ENCODE results near the gene GTF2H1.

GRCh38 chr11:18374956-18375355 is 52.6 kb downstream of the GTF2H1 start:
- TF ChIP-seq REST (IDR thresholded peaks at IDR 0.05; ENCODE audit: borderline replicate concordance) (no peak), REST (CRISPR knock-in tag; IDR thresholded peaks at IDR 0.05; ENCODE audit: low read depth) (no peak), BCL6 (CRISPR knock-in tag; IDR thresholded peaks at IDR 0.05) (no peak), ZBTB33 (CRISPR knock-in tag; IDR thresholded peaks at IDR 0.05) (no peak), BRCA1 (IDR thresholded peaks at IDR 0.05) (no peak), BRCA1 (CRISPR knock-in tag; IDR thresholded peaks at IDR 0.05) (no peak), ZNF644 (tag; IDR thresholded peaks at IDR 0.05; ENCODE audit: low read depth) (no peak), EZH2 (IDR thresholded peaks at IDR 0.05; ENCODE audit: borderline replicate concordance, low read depth, low read length) (no peak), POLR2A (conservative IDR thresholded peaks at IDR 0.05) (no peak), ZNF408 (CRISPR knock-in tag; IDR thresholded peaks at IDR 0.05; ENCODE audit: low read depth) (no peak), SIN3A (IDR thresholded peaks at IDR 0.05; ENCODE audit: borderline replicate concordance in 2 of 2, control insufficient read depth in 1 of 2, low read depth in 2 of 2, low read length in 2 of 2) (no peak)
- TF ChIP-seq, protein P1, sequence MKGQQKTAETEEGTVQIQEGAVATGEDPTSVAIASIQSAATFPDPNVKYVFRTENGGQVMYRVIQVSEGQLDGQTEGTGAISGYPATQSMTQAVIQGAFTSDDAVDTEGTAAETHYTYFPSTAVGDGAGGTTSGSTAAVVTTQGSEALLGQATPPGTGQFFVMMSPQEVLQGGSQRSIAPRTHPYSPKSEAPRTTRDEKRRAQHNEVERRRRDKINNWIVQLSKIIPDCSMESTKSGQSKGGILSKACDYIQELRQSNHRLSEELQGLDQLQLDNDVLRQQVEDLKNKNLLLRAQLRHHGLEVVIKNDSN (CRISPR knock-in tag; IDR thresholded peaks at IDR 0.05) = no peak
- TF ChIP-seq, protein P2, sequence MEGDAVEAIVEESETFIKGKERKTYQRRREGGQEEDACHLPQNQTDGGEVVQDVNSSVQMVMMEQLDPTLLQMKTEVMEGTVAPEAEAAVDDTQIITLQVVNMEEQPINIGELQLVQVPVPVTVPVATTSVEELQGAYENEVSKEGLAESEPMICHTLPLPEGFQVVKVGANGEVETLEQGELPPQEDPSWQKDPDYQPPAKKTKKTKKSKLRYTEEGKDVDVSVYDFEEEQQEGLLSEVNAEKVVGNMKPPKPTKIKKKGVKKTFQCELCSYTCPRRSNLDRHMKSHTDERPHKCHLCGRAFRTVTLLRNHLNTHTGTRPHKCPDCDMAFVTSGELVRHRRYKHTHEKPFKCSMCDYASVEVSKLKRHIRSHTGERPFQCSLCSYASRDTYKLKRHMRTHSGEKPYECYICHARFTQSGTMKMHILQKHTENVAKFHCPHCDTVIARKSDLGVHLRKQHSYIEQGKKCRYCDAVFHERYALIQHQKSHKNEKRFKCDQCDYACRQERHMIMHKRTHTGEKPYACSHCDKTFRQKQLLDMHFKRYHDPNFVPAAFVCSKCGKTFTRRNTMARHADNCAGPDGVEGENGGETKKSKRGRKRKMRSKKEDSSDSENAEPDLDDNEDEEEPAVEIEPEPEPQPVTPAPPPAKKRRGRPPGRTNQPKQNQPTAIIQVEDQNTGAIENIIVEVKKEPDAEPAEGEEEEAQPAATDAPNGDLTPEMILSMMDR (IDR thresholded peaks at IDR 0.05 in 2 of 3, conservative IDR thresholded peaks at IDR 0.05 in 1 of 3; ENCODE audit: insufficient read depth in 2 of 3, low read depth in 1 of 3, low read length in 3 of 3) = no peak

All from K562 (cell line).